Neural cell (in vitro differentiated cells): ENCODE results near the gene TMEM117.
"Not testable (repeated sequence)": the region's sequence is repeated elsewhere in the genome, so short reads cannot be mapped to it uniquely, and the experiment has no call there.

Experiments used
- CTCF ChIP-seq: fragments of 450-650 bp; IDR thresholded peaks from 2 replicates; pipeline ENCODE4 v1.5.1; 2014; ENCODE audit warnings: antibody characterized with exemption, mild to moderate bottlenecking, moderate library complexity; ENCODE audit not compliant: poor library complexity, severe bottlenecking
- EP300 ChIP-seq: fragments of 450-650 bp; conservative IDR thresholded peaks from 2 replicates; pipeline ENCODE4 v1.6.1; 2014; ENCODE audit warnings: antibody characterized with exemption, mild to moderate bottlenecking, moderate library complexity; ENCODE audit not compliant: poor library complexity, severe bottlenecking
- EZH2 ChIP-seq: fragments of 200-600, 300-800 bp; shearing (Covaris generic), sonication (generic); IDR thresholded peaks from 2 replicates; pipeline ENCODE4 v1.6.1; 2014; ENCODE audit warnings: antibody characterized with exemption, low read length, borderline replicate concordance, mild to moderate bottlenecking; ENCODE audit not compliant: insufficient read depth, poor library complexity, severe bottlenecking
- POLR2AphosphoS5 ChIP-seq: IDR thresholded peaks from 2 replicates; pipeline ENCODE4 v1.6.1; 2012
- RAD21 ChIP-seq: fragments of 450-650 bp; conservative IDR thresholded peaks from 2 replicates; pipeline ENCODE4 v1.6.1; 2014; ENCODE audit warnings: antibody characterized with exemption, mild to moderate bottlenecking, moderate library complexity
- REST ChIP-seq: IDR thresholded peaks from 2 replicates; pipeline ENCODE4 v1.6.1; 2012; ENCODE audit warnings: borderline replicate concordance
- SMC3 ChIP-seq: fragments of 450-650 bp; conservative IDR thresholded peaks from 2 replicates; pipeline ENCODE4 v1.6.1; 2014; ENCODE audit warnings: antibody characterized with exemption, mild to moderate bottlenecking, moderate library complexity; ENCODE audit not compliant: poor library complexity
- TAF1 ChIP-seq: IDR thresholded peaks from 2 replicates; pipeline ENCODE4 v1.6.1; 2012; ENCODE audit warnings: low read depth

- TF ChIP-seq CTCF, TAF1, EZH2, POLR2AphosphoS5, REST, RAD21, EP300, SMC3: not testable (repeated sequence)
Measured at GRCh38 chr12:43869765-43870164, 33.9 kb downstream of the TMEM117 start.
